ENCODE results near the gene PRKAR1B. TPM values are rescaled to one million over a fixed set of nuclear protein-coding genes. Genes with fewer than 3 reads are reported as not detected.

Gene PRKAR1B
- total RNA-seq, 1 experiment from 2014 or later = 14.1 TPM

GRCh38 chr7:641966-642365 is 85.1 kb downstream of the PRKAR1B start:
- no TSS peak for BruUV-seq (replicated peaks)
- Histone ChIP-seq H3K9me3 (ENCODE audit: control insufficient read depth in 1 of 2, insufficient read depth in 1 of 2, low read depth in 1 of 2, low read length in 2 of 2) (peaks cover 0 to 6% of the 10 kb centered on the region in 2 experiments; a peak in 1 of 4 replicates), H3K4me2 (ENCODE audit: low read length) (peak overlapping the region; percentile 63), H3K4me3 (replicated peaks in 1 of 2; ENCODE audit: low read depth in 1 of 2, low read length in 2 of 2) (peak overlapping the region in 1 of 2 experiments; percentile 56; a peak in 2 of 4 replicates), H3K27ac (ENCODE audit: low read depth, low read length) (peak overlapping the region; percentile 28; the same call in 1 of the 2 replicates), H3K9ac (ENCODE audit: low read length) (no peak overlapping the region; the same call in 1 of the 2 replicates), H3K4me1 (ENCODE audit: control insufficient read depth in 1 of 2, insufficient read depth in 2 of 2, low read length in 2 of 2) (peaks cover 13 to 27% of the 10 kb centered on the region in 2 experiments), H4K20me1 (ENCODE audit: insufficient read depth) (no peaks in the 10 kb centered on the region), H3K36me3 (ENCODE audit: control insufficient read depth in 1 of 2, insufficient read depth in 2 of 2, low read length in 2 of 2) (no peaks in the 10 kb centered on the region), H2AFZ (ENCODE audit: low read depth, low read length, poor library complexity, severe bottlenecking) (no peak overlapping the region), H3K79me2 (ENCODE audit: insufficient read depth, low read length) (no peaks in the 10 kb centered on the region), H3K27me3 (ENCODE audit: insufficient read depth, low read length) (no peaks in the 10 kb centered on the region), H3K9me2 (ENCODE audit: insufficient read depth) (no peaks in the 10 kb centered on the region)
- CTCF ChIA-PET = interaction anchor here (1.0 kb wide), 1 partner anchor 132 kb away, joined by 3 read pairs; no protein-coding TSS in a partner anchor
- intact Hi-C loops (cut with micrococcal nuclease) = loop anchor here (2.0 to 5.0 kb wide), 3 partner anchors 85 to 123 kb away; partner anchors contain the start of genes DNAAF5, PDGFA and PRKAR1B
- DNase-seq (ENCODE audit: low read depth, low spot score) (no peak), ATAC-seq (no peak)
- POLR2A ChIA-PET = interaction anchor here (1.2 kb wide), 1 partner anchor 103 kb away, joined by 4 read pairs; no protein-coding TSS in a partner anchor
- RAD21 ChIA-PET (ENCODE audit: low non-redundant PET in 1 of 2, low total read pairs in 2 of 2, uncharacterized antibody in 2 of 2, unreplicated experiment in 2 of 2) = interaction anchor here in 1 of 2 experiments (1.2 kb wide), 1 partner anchor 309 kb away, joined by 4 read pairs; no protein-coding TSS in a partner anchor
- TF ChIP-seq CBX3 (IDR thresholded peaks at IDR 0.05; ENCODE audit: low read depth) (no peak), YY1 (IDR thresholded peaks at IDR 0.05; ENCODE audit: extremely low read depth, insufficient replicate concordance, low read depth, low read length) (no peak), FOSL1 (IDR thresholded peaks at IDR 0.05; ENCODE audit: low read depth) (no peak), ZFX (IDR thresholded peaks at IDR 0.05) (no peak), POLR2A (IDR thresholded peaks at IDR 0.05; ENCODE audit: borderline replicate concordance, extremely low read depth, insufficient read depth, insufficient read length) (no peak), SIN3A (IDR thresholded peaks at IDR 0.05; ENCODE audit: low read depth) (no peak), ZBTB33 (IDR thresholded peaks at IDR 0.05; ENCODE audit: extremely low read depth, insufficient replicate concordance, low read length) (no peak), JUND (IDR thresholded peaks at IDR 0.05) (no peak), SRF (IDR thresholded peaks at IDR 0.05; ENCODE audit: low read depth) (no peak), ELF1 (IDR thresholded peaks at IDR 0.05; ENCODE audit: borderline replicate concordance, low read depth) (no peak), ATF3 (IDR thresholded peaks at IDR 0.05) (no peak), EGR1 (IDR thresholded peaks at IDR 0.05; ENCODE audit: low read depth) (no peak)
- TF ChIP-seq, protein P1, sequence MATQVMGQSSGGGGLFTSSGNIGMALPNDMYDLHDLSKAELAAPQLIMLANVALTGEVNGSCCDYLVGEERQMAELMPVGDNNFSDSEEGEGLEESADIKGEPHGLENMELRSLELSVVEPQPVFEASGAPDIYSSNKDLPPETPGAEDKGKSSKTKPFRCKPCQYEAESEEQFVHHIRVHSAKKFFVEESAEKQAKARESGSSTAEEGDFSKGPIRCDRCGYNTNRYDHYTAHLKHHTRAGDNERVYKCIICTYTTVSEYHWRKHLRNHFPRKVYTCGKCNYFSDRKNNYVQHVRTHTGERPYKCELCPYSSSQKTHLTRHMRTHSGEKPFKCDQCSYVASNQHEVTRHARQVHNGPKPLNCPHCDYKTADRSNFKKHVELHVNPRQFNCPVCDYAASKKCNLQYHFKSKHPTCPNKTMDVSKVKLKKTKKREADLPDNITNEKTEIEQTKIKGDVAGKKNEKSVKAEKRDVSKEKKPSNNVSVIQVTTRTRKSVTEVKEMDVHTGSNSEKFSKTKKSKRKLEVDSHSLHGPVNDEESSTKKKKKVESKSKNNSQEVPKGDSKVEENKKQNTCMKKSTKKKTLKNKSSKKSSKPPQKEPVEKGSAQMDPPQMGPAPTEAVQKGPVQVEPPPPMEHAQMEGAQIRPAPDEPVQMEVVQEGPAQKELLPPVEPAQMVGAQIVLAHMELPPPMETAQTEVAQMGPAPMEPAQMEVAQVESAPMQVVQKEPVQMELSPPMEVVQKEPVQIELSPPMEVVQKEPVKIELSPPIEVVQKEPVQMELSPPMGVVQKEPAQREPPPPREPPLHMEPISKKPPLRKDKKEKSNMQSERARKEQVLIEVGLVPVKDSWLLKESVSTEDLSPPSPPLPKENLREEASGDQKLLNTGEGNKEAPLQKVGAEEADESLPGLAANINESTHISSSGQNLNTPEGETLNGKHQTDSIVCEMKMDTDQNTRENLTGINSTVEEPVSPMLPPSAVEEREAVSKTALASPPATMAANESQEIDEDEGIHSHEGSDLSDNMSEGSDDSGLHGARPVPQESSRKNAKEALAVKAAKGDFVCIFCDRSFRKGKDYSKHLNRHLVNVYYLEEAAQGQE (IDR thresholded peaks at IDR 0.05; ENCODE audit: low read depth) = no peak

Data from HCT116 (cell line).